NCI-H446 treated with DMSO at 0.1 percent for 48 hours (cell line): Measurements from ENCODE around the gene TSBP1.
"Not testable (repeated sequence)": the region's sequence is repeated elsewhere in the genome, so short reads cannot be mapped to it uniquely, and the experiment has no call there.

ENCODE experiments used
- DNase-seq: peaks from one replicate; lab custom pipeline; 2025; lab: John Stamatoyannopoulos, UW

The TSBP1 gene

DNA sequence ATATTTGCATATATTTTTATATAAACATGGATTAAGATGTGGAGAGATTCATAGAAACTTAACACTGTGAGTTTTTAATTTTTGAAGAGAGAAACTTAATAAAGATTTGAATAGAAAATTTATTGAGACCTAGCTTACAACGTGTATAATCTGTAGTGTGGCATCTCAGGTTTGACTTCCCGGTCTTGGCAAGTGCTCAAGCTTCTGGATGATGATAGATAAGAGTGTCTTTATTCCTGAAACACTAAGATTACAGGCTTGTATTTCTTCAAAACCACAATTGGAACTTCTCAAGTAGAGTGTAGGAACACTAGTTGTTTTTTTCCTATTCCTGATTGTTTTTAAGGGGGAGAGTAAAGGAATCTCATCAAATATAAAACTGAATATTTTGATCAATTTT, 83.3 kb downstream of the TSBP1 start:
- no peak for DNase-seq

DNA sequence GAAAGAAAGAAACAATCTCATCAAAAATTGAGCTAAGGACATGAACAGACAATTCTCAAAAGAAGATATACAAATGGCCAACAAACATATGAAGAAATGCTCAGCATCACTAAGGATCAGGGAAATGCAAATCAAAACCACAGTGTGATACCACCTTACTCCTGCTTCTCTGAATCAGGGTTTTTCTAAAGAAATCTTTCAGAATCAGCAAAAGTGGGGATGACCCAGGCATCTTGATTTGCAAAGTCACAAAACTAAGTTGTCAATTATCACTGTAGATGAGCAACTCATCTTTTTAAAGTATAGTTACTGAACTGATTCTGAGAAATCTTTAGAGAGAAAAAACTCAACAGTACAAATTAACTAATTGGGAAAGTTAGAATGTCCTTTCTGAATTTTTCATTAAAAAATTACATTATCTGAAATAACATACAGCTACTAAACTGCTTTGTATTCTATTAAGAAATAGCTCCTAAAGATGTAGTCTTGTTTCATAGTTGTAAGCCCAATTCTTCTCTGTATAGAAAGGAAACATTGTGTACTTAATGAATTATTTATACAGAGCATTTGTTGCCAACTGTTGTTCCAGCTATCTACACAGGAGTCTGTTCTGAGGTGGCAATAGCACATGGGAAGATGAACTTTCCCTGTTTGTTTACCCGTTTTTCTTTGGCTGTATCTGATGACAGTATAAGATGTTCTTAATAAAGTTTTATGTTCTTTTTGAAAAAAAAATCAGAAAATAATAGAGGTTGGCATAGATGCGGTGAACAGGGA, 97.7 kb downstream of the TSBP1 start:
- DNase-seq: not testable (repeated sequence)

DNA sequence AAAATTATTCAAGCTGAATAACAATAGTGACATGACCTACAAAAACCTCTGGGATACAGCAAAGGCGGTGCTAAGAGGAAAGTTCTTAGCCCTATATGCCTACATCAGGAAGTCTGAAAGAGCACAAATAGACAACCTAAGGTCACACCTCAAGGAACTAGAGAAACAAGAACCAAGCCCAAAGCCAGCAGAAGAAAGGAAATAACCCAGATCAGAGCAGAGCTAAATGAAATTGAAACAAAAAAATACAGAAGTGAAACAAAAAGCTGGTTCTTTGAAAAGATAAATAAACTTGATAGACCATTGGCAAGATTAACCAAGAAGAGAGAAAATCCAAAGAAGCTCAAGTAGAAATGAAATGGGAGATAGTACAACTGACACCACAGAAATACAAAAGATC, 100.3 kb downstream of the TSBP1 start:
- DNase-seq: no peak

DNA sequence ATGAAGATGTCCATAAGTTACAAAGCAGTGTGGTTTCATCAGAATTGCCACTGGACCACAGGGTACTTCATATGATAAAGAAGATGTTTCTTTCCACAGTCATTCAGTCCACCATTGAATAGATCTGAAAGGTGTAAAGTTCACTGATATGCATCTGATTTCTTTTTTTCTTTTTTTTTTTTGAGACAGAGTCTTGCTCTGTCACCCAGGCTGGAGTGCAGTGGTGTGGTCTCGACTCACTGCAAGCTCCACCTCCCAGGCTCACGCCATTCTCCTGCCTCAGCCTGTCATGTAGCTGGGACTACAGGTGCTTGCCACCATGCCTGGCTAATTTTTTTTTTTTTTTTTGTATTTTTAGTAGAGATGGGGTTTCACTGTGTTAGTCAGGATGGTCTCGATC, 103.2 kb downstream of the TSBP1 start:
- not testable (repeated sequence) for DNase-seq

DNA sequence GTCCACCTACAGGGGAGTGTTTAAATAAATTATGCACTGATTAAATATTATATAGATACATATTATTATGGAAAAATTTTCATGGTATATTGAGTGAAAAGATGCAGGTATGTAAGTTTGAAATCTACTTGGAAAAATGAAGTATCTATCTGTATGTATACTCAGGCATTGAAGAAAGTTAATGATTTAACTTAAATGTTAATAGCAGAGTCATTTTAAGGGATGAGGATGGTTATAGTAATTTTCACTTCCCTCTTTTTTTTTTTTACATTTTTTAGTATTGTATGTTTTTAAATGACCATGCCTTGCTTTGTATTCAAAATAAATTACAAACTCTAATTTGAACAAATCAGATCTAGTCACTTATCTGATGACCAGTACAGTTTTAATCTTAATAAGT, 104.7 kb downstream of the TSBP1 start:
- no peak for DNase-seq

DNA sequence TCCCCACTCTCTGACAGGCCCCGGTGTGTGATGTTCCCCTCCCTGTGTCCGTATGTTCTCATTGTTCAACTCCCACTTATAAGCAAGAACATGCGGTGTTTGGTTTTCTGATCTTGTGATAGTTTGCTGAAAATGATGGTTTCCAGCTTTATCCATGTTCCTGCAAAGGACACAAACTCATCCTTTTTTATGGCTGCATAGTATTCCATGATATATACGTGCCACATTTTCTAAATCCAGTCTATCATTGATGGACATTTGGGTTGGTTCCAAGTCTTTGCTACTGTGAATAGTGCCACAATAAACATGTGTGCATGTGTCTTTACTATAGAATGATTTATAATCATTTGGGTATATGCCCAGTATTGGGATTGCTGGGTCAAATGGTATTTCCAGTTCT, 114.4 kb downstream of the TSBP1 start:
- DNase-seq: not testable (repeated sequence)

DNA sequence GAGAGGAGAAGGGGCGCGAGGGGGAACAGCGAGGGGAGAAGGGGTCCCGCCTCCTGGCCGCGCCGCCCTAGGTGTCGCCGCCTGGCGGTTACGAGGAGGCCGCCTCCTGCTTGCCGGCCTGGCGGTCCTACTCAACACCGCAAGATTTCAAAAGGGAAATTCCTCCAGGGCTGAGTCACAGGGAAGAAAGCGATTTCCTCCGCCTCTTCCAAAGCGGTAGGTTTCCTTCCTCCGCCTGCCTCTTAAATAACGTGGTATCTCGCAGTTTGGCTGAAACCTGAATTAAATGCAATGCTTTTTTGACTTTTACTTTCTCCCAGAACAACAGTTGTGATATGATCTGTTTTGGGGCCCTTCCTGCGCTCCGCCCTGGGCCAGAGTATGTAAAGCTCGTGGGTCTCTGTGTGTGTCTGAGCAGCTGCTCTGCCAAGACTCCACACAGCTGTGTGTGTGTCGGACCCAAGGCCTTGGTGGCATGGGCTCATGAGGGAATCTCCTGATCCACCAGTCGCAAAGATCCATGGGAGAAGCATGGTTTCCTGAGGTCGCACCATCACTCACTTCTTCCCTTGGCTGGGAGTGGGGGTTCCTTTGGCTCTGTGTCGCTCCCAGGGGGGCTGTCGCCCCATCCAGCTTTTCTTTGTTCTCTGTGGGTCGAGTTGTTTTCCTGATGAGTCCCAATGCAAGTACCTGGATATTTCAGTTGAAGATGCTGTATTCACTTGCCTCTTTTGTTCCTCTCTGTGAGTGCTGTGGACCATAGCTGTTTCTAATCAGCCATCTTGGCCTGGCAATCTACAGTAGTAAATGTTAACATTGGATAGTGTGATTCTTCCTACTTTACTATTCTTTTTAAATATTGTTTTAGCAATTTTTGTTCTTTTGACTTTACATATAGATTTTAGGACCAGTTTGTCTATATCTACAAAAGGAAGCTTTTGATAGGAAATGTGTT, 116.2 kb downstream of the TSBP1 start:
- no peak for DNase-seq

DNA sequence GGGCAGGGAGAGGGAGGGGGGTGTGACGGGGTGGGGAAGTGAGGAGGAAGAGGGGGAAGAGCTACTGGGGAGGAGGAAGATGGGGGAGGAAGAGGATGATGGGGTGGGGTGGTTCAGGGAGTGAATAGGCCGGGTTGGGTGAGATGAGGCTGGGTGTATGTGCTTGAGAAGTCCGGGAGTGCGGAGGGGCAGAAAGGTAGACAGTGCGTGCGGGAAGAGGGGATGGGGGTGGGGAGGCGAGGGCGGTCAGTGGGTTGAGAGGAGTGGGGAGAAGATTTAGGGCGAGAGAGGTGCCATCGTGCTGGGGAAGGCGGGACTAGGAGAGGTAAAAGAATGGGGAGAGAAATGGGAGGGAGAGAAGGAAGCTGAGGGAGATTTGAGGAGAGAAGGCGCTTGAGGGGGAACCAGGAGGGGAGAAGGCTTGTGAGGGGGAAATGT, 116.9 kb downstream of the TSBP1 start:
- no peak for DNase-seq

DNA sequence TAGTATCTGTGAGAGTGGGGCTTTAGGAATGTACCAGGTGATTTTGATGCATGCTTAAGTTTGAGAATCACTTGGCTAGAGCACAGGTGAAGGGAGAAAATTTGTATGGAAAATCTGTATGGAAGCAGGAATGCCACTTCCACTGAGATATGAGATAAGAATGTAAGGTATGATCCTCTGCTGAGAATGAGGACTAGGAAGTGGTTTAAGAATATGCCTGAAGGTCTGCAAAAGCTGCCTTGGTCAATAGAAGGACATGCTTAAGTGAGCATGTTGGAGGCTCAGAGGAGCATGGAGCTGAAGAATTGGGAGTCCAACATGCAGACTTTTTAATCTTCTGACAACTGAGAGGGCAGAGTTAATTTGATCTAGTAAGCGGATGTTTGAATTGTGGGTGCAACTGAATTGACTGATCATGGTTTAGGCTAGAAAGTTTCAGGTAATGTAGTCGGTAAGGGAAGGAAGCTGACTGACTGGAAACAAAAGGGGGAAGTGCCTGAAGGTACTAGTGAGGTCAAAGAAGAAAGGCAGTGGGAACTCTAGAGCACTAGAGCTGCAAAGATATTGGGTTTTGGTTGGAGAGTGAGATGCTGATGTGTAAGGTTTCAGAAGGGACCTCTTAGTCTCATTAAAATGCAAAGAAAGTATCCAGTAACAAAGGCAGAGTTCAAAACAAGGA, 119.2 kb downstream of the TSBP1 start:
- DNase-seq: no peak

DNA sequence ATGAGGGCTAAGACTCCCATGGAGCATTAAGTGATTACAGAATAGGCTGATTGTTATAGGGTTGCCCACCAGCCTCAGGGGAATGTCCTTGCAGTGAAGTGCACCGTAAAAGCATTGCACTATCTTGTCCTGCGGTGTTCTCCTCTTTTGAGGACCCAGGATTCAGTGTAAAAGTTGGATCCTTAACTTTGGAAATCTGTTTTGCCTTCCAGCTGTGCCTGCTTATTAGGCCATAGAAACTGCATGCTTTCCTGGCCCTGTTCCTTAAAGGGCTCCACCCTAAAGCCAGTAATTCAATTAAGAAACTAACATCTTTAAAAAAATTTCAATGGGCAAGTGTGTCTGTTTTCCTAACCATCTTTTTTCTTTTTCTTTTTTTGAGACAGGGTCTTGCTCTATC, 122.4 kb downstream of the TSBP1 start:
- no peak for DNase-seq

DNA sequence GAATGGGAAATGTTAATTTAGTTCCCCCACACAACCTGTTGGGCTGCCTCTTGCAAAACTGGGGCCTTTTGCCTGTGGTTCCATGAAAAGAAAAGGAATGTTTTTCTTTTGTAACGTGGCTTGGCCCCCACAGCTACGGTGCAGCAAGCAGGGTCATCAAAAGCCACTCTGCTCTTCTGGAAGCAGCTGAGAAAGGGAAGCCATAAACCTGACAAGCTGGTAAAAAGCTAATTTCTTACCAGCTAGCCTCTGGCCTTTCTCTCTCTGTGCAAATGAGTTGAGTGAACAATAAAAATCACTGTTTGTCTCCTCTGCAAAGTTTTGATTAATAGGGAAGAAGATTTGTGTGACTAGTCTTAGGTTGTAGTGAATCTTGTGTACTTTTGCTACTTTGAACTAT, 124.3 kb downstream of the TSBP1 start:
- no peak for DNase-seq

DNA sequence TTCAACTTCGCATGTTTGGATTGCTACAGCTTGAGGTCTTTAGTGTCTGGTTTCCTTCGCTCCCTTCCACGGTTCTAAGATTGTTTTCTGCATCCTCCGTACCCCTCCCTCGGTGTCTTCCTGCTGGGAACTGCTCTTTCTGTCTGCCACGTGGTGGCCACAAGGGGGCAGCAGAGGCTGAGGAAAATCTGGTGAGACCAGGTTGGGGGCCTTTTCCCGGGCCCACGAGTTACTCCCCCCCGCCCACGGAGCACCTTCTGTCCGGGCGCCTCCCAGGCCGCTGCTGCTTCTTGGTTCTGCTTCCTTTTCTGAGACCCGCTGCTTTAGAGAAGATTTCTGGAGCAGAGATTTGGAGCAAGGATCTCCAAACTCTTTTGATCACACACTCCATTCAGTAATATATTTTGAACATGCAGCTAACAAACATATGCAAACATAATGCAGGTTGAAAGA, 126.7 kb downstream of the TSBP1 start:
- DNase-seq: no peak

DNA sequence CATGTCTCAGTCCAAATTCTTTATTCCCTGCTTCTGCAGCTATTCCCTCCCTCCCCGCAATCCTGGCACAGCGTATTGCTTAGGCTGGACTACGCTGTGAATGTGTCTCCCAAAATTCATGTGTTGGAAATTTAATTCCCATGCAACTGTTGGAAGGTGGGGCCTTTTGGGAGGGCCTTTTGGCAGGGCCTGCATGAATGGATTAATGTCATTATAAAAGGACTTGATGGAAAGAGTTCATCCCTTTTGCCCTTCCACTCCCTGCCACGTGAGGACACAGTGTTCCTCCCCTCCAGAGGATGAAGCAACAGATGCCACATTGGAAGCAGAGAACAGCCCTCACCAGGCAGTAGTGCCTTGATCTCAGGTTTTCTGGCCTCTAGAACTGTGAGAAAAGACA, 127.4 kb downstream of the TSBP1 start:
- no peak for DNase-seq
